ENCODE data around the gene DENR.
"Not testable (repeated sequence)": the region's sequence is repeated elsewhere in the genome, so short reads cannot be mapped to it uniquely, and the experiment has no call there.

Gene DENR, protein sequence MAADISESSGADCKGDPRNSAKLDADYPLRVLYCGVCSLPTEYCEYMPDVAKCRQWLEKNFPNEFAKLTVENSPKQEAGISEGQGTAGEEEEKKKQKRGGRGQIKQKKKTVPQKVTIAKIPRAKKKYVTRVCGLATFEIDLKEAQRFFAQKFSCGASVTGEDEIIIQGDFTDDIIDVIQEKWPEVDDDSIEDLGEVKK

DNA sequence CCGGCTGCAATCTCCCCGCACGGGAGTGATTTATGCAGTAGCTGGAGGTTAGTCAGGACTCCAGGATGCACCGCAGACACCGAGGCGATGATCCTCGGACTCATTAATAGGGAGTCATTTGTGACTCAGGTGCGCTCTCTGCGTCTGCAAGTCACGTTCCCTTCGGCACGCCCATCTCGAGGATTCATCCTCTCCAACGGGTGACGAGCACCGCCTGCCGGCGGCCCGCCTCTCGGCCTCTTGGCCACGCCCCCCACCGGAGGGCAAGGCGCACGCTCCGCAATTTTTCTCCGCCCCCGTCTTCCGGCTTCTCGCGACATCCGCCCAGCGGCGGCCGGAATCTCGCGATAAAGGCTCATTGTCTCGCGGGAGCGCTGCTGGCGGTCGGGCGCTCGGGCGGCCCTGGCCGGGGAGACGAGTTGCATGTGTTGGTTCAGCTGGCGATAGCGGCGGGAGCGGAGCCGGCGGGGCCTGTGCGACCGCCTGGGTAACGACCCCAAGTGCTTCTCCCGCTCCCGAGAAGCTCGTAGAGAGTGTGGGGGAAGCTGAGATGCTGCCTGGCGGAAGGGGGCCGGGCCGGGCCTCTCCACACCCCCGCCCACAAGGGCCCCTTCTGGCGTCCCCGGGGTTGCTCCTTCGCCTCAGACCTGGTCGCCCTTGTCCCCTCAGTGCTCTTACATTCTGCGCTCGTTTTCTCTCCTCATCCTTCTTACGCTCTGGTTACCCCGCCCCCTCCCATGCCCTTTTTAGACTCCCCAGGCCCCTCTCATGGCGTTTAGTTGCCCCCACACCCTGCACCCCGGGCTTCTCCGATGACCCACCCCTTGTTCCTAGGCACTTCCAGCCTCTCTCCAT lies at the start of gene DENR:
TSS of gene DENR (plus strand) at position 361 of the 855 bp plus-strand sequence. CDS start 878 bp downstream, outside the sequence.
- DNase-seq: peak; percentile 98

DNA sequence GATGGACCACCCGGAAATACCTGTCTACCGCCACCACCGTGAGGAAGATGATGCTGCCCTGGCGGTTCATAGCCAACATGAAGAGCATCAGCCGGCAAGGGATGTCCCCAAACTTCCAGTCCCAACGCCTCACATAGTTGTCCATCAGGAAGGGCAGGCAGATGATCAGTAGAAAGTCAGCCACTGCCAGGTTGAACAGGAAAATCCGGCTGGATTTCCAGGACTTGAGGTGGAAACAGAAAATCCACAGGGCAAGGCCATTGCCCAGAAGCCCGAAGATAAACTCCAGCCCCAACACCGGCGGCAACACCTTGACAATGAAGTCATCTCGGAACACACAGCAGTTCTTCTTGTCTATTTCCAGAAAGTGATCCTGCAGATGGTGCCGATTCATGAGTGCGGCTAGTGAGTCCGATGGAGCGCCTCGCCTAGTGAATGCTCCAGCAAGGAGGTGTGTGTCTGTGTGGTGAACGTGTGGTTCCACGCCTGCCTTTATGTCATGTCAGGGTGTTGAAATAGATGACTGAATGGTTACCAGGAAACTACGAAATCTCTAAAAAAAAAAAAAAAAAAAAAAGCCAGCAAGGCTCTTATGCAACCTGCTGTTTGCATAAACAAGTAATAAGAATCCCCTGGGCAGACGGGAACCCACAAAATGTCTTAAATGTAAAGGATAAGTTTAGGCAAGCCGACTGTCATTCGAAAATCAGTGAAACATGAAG lies 49.6 kb upstream of the DENR start, which contains the start of gene HCAR2:
TSS of gene HCAR2 (minus strand) at position 468 of the 722 bp plus-strand sequence. CDS start at position 394, 74 bp downstream.
- not testable (repeated sequence) for DNase-seq

DNA sequence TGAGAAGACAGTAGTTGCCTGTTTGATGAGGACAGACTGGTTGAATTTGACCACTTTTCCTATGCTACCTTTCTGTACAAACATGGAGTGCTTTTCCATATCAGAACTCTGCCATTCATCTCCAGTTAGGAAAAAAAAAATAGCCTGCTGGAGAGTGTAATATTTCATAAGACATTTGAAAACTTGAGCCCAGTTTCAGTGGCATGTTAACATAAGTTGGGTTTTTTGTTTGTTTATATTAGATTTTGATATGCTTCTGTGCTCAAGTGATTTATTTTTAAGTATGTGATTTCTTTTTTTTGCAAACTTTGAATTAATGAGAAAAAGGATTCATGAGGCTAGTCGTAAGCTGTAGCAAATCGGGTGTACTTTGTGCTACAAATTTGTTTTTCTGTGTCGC lies 48.8 kb upstream of the DENR start:
- DNase-seq: not testable (repeated sequence)

DNA sequence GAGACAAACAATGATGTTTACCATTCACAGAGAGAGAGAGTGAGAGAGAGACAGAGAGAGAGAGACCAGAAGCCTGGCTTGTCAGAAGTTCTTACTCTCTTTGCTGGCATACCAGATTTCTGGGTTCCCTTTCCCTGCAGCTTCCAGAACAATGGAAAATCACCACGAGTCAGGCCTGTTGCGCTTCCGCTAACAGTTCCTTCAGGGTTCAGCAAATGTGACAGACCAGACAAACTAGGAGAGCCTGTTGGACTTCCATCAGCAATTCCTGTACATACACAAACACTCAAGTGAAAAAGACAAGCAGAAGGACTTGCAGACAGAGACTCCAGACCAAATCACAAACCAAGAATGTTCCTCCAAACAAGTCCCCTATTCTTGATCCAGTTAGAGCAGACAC lies 43.3 kb upstream of the DENR start:
- not testable (repeated sequence) for DNase-seq

DNA sequence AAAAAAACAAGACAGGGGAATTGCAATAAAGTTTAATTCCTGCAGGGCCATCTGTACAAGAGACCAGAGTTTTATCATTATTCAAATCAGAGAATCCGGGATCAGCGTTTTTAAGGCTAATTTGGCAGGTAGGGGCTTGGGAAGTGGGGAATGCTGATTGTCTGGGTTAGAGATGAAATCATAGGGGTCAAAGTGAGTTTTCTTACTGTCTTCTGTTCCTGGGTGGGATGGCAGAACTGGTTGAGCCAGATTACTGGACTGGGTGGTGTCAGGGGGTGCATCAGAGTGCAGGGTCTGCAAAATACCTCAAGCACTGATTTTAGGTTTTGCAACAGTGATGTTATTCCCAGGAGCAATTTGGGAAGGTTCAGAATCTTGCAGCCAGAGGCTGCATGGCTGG lies 42.3 kb upstream of the DENR start:
- DNase-seq: not testable (repeated sequence)

DNA sequence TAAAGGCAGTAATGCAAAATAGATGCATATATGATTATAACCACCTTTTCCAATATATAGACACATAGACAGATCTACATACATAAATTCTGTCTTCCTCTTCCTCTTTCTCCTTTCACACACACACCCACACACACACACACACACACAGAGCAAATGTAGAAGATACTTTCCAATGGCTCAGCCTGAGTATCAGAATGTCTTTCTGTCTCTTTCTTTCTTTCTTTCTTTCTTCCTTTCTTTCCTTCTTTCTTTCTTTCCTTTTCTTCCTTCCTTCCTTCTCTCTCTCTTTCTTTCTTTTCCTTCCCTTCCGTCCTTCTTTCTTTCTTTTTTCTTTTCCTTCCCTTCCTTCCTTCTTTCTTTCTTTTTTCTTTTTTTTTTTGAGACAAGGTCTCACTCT lies 41.4 kb upstream of the DENR start:
- not testable (repeated sequence) for DNase-seq

DNA sequence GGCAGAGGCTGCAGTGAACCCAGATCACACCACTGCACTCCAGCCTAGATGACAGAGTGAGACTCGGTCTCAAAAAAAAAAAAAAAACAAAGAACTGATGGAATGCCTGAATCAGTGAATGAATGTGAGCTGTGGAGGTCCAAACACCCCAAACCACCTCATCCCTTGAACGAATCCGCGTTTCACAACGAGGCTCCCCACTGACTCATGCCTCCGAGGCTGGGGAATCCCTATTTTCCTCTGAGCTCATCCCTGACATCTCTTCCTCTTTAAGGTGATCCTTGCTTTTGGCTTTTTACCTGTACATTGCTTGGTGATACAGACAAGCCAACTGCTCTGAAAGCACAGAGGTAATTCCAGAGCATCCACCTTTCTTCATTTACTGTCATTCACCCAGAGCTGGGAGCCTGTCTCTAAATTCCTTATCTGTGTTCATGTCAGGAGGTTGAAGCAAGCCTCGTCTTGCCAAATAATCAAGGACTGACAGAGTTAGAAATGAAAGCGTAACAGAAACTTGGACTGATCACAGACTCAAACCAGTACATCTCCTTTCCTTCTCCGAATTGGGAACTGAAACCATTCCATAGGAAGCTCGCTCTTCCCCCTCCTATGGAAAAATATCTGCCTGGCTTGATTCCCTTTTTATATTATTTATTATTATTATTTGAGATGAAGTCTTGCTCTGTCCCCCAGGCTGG lies 39.0 kb upstream of the DENR start:
- not testable (repeated sequence) for DNase-seq

DNA sequence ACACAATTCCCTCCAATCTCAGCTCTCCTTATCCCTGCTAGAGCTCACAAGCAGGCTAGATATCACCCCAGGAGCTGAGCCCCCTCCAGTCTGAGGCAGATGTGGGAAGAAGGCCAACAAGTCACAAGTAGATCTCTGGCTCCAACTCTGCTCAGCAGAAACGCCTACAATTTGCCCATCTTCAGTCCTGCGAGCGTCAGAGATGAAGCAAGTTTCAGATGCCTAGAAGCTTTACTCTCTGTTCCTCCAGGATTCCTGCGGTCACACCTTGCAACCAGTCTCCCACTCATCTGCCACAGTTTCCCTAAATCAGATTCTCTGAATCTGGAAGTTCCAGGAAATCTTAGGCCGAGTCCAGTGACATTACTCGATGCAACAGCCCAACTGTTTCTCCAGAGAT lies 37.4 kb upstream of the DENR start:
- not testable (repeated sequence) for DNase-seq

DNA sequence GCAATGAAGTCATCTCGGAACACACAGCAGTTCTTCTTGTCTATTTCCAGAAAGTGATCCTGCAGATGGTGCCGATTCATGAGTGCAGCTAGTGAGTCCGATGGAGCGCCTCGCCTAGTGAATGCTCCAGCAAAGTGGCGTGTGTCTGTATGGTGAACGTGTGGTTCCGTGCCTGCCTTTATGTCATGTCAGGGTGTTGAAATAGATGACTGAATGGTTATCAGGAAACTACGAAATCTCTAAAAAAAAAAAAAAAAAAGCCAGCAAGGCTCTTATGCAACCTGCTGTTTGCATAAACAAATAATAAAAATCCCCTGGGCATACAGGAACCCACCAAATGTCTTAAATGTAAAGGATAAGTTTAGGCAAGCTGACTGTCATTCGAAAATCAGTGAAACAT lies 36.0 kb upstream of the DENR start, which contains the start of gene HCAR3:
TSS of gene HCAR3 (minus strand) at position 154 of the 400 bp plus-strand sequence. CDS start at position 80, 74 bp downstream.
- DNase-seq: not testable (repeated sequence)

DNA sequence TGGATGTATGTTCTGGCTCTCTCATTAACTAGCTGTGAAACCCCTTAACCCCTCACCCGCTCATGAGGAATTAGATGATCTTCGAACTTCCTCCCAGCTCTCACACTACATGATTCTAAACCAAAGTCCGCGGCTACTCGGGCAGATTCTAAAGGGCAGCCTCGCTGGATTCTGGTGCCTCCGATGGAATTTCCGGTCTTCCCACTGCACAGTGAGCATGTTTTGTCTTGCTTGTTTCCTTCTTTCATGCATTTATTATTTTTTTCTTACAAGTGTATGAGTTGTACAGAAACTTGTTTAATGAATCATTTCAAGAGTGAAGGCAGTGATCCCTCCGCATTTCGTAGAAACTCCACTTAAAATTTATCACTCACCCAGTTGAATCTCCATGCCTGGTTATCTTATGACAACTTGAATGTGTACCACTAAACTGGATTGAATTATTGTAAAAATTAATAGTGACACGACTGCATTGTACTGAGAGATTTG lies 31.5 kb upstream of the DENR start:
- DNase-seq: no peak

DNA sequence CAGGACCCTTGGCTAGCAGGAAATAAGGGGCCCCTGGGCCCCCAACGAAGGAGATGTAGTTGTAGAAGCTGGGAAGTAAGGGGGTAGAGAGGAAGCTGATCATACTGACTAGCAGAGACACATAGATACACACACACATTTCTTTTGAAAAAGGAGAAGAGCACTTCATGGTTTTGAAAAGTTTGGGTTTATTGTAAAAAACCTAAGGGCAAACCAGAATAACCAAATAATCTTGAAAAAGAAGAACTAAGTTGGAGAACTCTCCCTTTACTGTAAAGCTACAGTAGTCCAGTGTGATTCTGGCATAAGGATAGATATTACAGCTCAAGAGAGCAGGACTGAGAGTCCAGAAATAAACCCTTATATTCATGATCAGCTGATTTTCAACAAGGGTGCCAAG lies 30.2 kb upstream of the DENR start:
- no peak for DNase-seq

DNA sequence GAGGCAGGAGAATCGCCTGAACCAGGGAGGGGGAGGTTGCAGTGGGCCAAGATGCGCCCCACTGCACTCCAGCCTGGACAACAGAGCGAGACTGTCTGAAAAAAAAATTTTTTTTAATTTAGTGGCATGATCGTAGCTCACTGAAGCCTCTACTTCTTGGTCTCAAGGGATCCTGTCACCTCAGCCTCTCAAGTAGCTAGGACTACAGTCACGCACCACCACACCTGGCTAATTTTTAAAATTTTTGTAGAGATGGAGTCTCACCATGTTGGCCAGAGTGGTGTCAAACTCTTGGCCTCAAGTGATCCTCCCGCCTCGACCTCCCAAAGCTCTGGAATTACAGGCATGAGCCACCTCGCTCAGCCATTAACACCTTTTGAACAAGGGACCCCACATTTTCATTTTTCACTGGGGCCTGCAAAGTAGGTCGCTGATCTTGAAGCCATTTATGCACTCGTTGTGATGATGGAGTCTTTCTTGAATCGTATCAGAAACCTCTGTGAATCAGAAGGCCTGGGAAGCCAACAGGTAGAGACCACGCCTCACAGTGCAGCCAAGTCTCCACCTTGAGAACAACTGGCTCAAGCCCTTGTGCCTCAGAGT lies 27.9 kb upstream of the DENR start:
- DNase-seq: no peak

DNA sequence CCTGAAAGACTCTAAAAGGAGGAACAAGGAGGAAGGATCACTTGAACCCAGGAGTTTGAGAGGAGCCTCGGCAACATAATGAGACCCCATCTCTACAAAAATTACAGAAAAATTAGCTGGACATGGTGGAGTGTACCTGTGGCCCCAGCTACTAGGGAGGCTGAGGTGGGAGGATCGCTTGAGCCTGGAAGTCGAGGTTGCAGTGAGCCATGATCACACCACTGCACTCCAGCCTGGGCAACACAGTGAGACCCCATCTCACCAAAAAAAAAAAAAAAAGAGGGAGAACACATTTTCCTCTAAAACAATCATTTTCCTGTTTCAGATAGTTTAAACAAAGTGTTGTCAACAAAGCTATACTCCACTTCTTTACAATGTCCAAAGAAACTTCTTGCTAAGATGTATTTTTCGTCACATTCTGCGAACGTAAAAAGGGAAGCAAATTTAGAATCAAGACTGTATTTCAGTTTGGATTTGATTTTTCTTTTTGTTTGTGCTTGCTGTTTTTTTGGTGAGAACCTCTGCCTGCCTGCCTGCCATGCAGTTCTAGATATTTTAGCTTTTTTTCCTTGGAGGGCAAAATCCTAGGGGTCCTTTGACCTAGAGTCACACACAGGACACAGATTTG lies 27.1 kb upstream of the DENR start:
- DNase-seq: no peak

DNA sequence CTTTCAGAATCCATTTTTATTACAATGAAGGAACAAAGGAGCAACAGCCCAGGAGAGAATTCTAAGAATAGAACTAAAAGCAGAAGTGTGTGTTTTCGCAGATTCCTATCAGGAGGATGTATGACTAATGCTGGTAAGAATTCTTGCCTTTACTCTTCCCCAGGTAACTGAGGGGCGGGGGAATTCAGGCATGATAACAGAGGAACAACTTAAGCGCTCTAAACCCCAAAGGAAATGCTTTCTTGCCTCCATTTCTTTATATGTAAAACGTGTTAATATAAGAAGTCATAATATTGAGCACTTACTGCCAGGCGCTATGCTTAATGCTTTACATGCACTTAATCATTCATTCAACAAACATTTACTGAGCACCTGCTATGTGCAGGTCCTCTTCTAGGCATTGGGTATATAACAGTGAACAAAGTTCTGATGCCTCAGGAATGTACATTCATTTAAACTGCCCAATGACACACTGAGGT lies 26.5 kb upstream of the DENR start:
- no peak for DNase-seq

DNA sequence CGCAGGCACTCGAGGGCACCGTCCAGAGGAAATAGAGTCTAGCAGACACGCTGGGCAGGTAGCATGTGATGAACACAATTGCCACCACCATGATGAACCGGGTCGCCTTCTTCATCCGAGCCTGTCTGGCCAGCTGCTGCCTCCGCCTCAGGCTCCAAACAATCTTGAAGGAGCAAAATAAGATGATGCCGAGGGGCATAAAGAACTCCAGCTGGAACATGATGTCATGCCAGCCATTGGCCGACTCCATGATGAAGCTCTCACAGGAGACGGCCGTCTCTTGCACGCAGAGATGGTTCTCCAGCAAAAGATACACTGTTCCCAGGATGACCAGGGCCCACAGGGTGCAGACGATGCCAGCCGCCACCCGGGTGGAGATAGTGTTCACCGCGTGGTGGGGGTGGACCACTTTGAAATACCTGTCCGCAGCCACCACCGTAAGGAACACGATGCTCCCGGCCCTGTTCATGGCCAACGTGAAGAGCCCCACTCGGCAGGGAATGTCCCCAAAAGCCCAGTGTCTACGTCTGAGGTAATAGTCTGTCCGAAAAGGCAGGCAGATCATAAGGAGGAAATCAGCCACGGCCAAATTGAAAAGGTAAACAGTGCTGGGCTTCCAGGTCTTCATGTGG lies 22.9 kb upstream of the DENR start:
- no peak for DNase-seq

DNA sequence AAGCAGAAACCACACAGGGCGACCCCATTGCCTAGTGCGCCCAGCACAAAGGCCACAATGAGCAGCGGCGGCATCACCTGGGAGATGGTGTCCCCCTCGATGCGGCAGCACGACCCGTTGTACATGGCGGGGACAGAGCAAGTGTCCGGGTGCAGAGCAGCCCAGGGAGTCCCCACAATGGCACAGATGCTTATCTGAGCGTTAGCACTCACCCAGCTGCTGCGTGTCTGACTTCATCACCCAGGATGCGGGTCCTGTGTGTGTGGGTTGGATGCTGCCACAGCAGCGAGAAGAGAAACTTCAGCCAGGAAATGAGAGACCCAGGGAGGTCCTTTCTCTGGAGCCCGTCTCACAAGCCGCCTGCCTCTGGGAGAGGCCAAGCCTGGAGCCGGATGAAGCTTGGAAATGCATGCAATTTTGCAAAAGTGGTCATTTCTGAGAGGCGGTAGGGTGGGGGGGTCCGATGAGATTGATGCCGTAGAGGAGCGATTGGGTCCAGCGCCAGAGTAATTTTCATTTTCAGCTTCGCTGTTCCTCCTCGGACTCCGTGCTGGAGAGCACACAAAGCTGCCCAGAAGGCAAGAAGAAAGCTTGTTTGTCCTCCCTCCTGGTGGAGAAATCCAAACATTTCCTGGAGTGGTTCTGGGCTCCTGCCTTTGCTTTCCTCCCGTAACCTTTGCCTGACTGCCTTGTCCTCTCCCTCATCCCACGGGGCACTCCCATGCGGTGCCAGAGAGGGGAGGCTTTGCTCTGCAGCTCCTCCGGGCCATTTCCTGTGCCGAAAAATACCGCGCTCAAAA lies 22.2 kb upstream of the DENR start, which contains the start of gene HCAR1:
TSS of gene HCAR1 (minus strand) at position 630 of the 800 bp plus-strand sequence. CDS start at position 125, 505 bp downstream.
- peak; percentile 20 for DNase-seq

DNA sequence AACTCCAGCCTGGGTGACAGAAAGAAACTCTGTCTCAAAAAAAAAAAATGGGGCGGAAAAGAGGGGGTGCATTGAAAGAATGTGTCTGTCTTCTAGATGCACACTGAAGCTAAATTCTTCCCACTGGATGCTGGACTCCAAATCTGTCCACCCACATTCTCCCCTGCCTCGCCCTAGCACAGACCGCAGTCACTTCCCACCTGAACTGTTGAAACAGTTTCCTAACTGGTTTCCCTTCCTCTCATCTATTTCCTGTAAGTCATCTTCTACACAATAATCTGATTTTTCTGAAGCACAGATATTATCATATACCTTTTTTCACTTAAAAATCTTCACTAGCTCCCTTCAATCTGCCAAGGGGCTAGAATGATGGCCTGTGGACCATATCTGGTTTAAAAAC lies 20.5 kb upstream of the DENR start:
- no peak for DNase-seq

DNA sequence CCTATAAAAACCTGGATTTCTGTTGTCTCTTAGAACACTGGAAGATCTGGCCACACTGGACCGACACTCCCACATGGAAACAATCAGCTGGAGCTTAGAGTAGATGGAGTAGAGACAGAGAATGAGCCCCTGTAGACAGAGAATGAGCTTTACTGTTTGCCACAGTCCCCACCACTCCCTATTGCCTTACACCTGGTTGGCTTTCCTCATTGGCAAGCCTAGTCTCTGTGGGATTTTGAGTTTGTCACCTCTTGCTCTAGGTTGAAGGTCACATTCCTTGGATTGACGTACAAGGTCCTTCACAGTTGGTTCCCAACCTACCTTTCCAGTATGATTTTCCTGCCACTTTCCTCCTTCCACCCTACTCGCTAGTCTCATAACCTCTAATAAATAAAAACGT lies 20.0 kb upstream of the DENR start:
- no peak for DNase-seq

DNA sequence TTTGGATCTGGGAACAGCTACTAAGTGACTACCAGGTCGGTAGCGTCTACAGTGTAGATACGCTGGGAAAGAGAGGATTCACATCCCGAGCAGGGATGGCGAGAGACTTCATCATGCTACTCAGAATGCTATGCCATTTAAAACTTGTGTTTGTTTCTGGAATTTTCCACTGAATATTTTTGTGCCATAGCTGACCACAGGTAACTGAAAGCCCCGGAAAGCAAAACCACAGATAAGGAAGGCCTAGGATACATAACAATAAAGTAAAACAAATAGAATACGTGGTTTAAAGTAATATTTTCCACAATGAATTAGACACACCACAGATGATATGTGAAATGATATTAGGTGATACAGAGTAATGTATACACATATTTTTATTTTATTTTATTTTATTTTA lies 14.1 kb upstream of the DENR start:
- no peak for DNase-seq

DNA sequence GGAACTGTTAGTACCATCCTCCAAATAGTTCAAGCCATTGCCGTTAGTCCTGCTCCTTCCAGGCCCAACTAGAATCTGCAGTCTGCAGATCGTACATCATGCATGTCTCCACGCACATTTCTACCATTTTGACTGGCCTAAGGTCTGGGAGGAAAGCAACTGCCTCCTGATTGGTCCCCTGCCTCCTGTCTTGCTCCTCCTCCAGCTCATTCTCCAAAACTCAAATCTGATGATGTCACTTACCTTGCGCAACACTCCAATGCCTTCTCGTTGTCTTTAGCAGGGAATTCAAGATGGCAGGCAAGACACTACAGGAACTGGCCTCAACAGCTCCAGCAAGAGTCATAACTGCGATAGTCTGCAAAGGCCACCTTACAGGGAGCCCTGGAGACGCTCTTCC lies 12.3 kb upstream of the DENR start:
- no peak for DNase-seq
